Mucosa of descending colon (tissue), 3 donors: Measurements from ENCODE around the gene SHFL. TPM values are rescaled to one million over a fixed set of nuclear protein-coding genes. Genes with fewer than 3 reads are reported as not detected.
A peak's percentile ranks its signal among the peaks of the same experiment; 100 is the strongest.

ENCODE experiments used
- ATAC-seq: fragments of 200-7000 bp; cut with Tn5 transposase; one replicate; pipeline ENCODE4 v1.9.1; 2020; ENCODE audit warnings: mild to moderate bottlenecking, moderate library complexity
- DNase-seq, 3 donors: peaks; one replicate each; pipeline ENCODE4 v3.0.0-alpha.2; 2020
- H3K36me3 ChIP-seq: fragments of 200-600 bp; one replicate; pipeline ENCODE4 v1.8.0; 2021; ENCODE audit warnings: low read depth, mild to moderate bottlenecking
- H3K4me1 ChIP-seq: fragments of 200-600 bp; one replicate; pipeline ENCODE4 v1.8.0; 2021; ENCODE audit warnings: low read depth, mild to moderate bottlenecking
- H3K4me3 ChIP-seq: fragments of 200-600 bp; one replicate; pipeline ENCODE4 v1.8.0; 2021; ENCODE audit warnings: mild to moderate bottlenecking
- H3K9me3 ChIP-seq: fragments of 200-600 bp; one replicate; pipeline ENCODE4 v1.8.0; 2021; ENCODE audit warnings: mild to moderate bottlenecking
- intact Hi-C, 2 donors: fragments of 100-400 bp; cut with DNase I in 1 of 2; cut with micrococcal nuclease in 1 of 2; formaldehyde crosslinking; loops; one replicate each; pipeline versions ENCODE4 v1.11.0 to v1.11.1; 2022; cut with DNase I, micrococcal nuclease
- total RNA-seq, 3 donors: library from RNA; stranded (reverse); fragmentation: NEBNext Ultra II Directional in 2 of 3; extraction: Animal tissue kit (Norgen Biotek cat#: 25700) in 2 of 3; gene quantifications; one replicate each; pipeline versions ENCODE4 v1.2.1 to v1.2.4, GENCODE V29; 2021 to 2023
- TF ChIP-seq, protein P1 (sequence below): fragments of 200-600 bp; IDR thresholded peaks from one replicate; pipeline ENCODE4 v1.8.0; 2022; ENCODE audit warnings: antibody characterized with exemption, mild to moderate bottlenecking
- donor health status: DM: no; HTN: no; CAD: no; lungs with moderate emphysema.
- donor health status: DM: no; HTN: no; CAD: no.
- donor health status: DM: no; HTN: yes; CAD: no.

The SHFL gene
- total RNA-seq, 3 donors from 2014 or later, result 26.9 to 41.5 (median 28.1) TPM

DNA sequence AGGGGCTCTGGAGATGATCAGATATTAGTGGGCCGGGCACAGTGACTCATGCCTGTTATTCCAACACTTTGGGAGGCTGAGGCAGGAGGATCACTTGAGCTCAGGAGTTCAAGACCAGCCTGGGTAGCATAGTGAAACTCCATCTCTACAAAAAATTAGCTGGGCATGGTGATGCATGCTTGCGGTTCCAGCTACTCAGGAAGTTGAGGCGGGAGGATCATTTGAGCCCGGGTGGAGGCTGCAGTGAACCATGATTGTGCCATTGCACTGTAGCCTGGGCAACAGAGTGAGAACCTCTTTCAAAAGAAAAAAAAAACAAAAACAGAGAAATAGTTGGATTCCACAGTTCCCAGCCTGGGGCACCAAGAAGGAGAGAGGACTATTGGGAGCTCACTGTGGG, 17.9 kb upstream of the SHFL start:
- DNase-seq (no peak), ATAC-seq (no peak)
- TF ChIP-seq, protein P1, sequence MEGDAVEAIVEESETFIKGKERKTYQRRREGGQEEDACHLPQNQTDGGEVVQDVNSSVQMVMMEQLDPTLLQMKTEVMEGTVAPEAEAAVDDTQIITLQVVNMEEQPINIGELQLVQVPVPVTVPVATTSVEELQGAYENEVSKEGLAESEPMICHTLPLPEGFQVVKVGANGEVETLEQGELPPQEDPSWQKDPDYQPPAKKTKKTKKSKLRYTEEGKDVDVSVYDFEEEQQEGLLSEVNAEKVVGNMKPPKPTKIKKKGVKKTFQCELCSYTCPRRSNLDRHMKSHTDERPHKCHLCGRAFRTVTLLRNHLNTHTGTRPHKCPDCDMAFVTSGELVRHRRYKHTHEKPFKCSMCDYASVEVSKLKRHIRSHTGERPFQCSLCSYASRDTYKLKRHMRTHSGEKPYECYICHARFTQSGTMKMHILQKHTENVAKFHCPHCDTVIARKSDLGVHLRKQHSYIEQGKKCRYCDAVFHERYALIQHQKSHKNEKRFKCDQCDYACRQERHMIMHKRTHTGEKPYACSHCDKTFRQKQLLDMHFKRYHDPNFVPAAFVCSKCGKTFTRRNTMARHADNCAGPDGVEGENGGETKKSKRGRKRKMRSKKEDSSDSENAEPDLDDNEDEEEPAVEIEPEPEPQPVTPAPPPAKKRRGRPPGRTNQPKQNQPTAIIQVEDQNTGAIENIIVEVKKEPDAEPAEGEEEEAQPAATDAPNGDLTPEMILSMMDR, result no peak
- no peaks in the 10 kb centered on the region for H3K4me1 ChIP-seq
- H3K36me3 ChIP-seq, result no peaks in the 10 kb centered on the region
- intact Hi-C loops, result no loop called here
- no peaks in the 10 kb centered on the region for H3K9me3 ChIP-seq
- no peak overlapping the region for H3K4me3 ChIP-seq

DNA sequence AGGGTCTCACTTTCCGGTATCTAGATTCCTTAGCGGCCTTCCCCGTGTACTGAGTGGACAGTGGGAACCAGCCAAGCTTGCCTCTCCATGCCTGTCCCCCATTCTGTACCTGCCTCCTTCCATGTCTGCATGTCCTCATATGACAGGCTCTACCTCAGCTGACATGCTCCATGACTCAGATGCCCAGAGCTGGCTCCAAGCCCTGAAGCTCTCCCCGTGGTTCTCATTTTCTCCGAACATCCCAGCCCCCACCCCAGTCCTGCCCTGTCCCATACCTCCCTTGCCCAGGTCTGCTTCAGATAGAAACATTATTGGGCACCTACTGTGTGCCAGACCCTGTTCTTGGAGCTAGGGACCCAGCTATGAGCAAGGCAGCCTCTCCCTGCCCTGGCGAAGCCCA, 17.1 kb upstream of the SHFL start:
- DNase-seq (no peak), ATAC-seq (no peak)
- TF ChIP-seq, protein P1, result no peak
- H3K4me3 ChIP-seq, result no peak overlapping the region
- no peaks in the 10 kb centered on the region for H3K36me3 ChIP-seq
- no peaks in the 10 kb centered on the region for H3K4me1 ChIP-seq
- intact Hi-C loops, result no loop called here
- peaks cover 6% of the 10 kb centered on the region for H3K9me3 ChIP-seq

DNA sequence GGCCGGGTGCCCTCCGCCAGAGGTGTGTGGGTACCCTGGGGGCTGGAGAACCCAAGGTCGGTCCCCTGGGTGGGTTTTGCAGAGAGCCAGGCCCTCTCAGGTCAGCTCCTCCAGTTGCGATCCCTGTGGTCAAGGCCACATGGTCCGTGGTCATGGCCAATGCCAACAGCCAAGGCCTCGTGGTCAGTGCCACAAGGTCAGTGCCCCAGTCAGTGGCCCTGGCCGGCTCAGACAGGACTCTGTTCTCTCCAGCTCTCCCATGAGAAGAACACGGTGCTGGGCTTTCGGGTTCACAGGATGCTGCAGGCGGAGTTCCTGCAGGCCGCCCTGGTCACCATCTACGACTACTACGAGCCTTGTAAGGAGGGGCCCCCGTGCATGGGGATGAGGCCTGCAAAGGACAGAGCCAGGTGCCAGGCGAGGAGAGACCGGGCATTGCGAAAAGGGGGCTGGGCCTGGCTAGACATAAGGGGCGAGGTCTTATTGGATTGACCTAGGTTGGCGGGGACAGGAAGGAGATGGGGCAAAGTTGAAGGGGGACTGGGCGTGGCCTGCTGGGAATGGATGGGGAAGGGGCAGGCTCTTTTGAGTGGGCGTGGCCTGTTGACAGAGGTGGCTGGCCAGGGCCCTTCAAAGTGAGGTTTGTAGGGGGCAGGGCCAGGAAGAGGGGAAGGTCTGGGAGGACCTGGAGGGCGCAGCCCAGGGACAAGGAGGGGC, 15.2 kb upstream of the SHFL start:
- no peak for ATAC-seq
- no peaks in the 10 kb centered on the region for H3K36me3 ChIP-seq
- H3K9me3 ChIP-seq, result peaks cover 7% of the 10 kb centered on the region
- DNase-seq, result no peak
- H3K4me3 ChIP-seq, result no peak overlapping the region
- H3K4me1 ChIP-seq, result no peaks in the 10 kb centered on the region
- intact Hi-C loops, result no loop called here
- TF ChIP-seq, protein P1, result no peak

DNA sequence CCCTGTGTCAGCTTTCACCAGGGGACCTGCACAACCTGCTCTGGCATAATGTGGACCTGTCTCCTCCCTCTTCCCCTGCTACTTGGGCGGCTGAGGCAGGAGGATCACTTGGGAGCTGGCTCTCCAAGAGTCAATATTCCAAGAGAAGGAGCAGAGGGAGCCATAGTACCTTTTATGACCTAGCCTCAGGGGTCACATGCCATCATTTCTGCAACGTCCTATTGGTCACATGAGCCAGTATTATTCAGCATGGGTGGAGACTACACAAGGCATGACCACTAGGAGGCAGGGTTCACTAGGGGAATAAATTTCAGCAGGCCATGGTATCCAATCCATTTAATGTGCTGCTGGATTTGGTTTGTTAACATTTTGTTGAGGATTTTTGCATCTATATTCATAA, 12.0 kb upstream of the SHFL start:
- TF ChIP-seq, protein P1, result no peak
- no peak for DNase-seq
- H3K4me1 ChIP-seq, result no peaks in the 10 kb centered on the region
- H3K36me3 ChIP-seq, result no peaks in the 10 kb centered on the region
- intact Hi-C loops, result no loop called here
- H3K4me3 ChIP-seq, result no peak overlapping the region
- peak; percentile 70 for ATAC-seq
- peaks cover 7% of the 10 kb centered on the region for H3K9me3 ChIP-seq

DNA sequence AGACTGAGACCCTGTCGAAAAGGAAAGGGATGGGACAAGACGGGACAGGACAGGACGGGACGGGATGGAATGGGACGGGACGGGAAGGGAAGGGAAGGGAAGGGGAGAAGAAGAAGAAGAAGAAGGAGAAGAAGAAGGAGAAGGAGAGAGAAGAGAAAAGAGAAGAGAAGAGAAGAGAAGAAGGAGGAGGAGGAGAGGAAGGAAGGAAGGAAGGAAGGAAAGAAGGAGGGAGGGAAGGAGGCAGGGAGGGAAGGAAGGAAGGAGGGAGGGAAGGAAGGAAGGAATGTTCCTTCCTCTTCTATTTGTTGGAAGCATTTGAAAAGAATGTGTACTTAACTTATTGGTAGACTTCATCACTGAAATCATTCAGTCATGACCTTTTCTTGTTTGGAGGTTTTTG, 9.6 kb upstream of the SHFL start:
- intact Hi-C loops, result no loop called here
- no peak overlapping the region for H3K4me3 ChIP-seq
- ATAC-seq, result no peak
- no peaks in the 10 kb centered on the region for H3K36me3 ChIP-seq
- TF ChIP-seq, protein P1, result no peak
- H3K9me3 ChIP-seq, result peaks cover 7% of the 10 kb centered on the region
- H3K4me1 ChIP-seq, result no peaks in the 10 kb centered on the region
- no peak for DNase-seq
